ENCODE data around the gene ASTN2. TPM values are rescaled to one million over a fixed set of nuclear protein-coding genes. Genes with fewer than 3 reads are reported as not detected.

Gene ASTN2
- total RNA-seq, 1 donor from 2014 or later: 15.9 TPM

GRCh38 chr9:117060963-117061362 lies 353.9 kb downstream of the ASTN2 start:
- no peak overlapping the region for H3K4me3 Mint-ChIP-seq
- H3K9me3 Mint-ChIP-seq: no peaks in the 10 kb centered on the region
- H3K4me1 Mint-ChIP-seq (ENCODE audit: unreplicated experiment): no peaks in the 10 kb centered on the region
- H3K27me3 Mint-ChIP-seq: peaks cover 9% of the 10 kb centered on the region
- DNase-seq (ENCODE audit: extremely low spot score, unreplicated experiment): no peak
- no peaks in the 10 kb centered on the region for H3K36me3 Mint-ChIP-seq
- H3K27ac Mint-ChIP-seq: no peak overlapping the region
- TF ChIP-seq CTCF (conservative IDR thresholded peaks at IDR 0.05): no peak

- TF ChIP-seq CTCF (conservative IDR thresholded peaks at IDR 0.05): no peak
- DNase-seq (ENCODE audit: extremely low spot score, unreplicated experiment): no peak
- no peaks in the 10 kb centered on the region for H3K27me3 Mint-ChIP-seq
- H3K9me3 Mint-ChIP-seq: no peaks in the 10 kb centered on the region
- H3K4me1 Mint-ChIP-seq (ENCODE audit: unreplicated experiment): no peaks in the 10 kb centered on the region
- H3K36me3 Mint-ChIP-seq: no peaks in the 10 kb centered on the region
- H3K27ac Mint-ChIP-seq: no peak overlapping the region
- no peak overlapping the region for H3K4me3 Mint-ChIP-seq
Measured at GRCh38 chr9:117050007-117050406, 364.9 kb downstream of the ASTN2 start.

- Mint-ChIP-seq H3K4me3 (no peak overlapping the region), H3K4me1 (ENCODE audit: unreplicated experiment) (no peaks in the 10 kb centered on the region), H3K27me3 (peaks cover 3% of the 10 kb centered on the region), H3K27ac (no peak overlapping the region), H3K36me3 (no peaks in the 10 kb centered on the region), H3K9me3 (no peaks in the 10 kb centered on the region)
- TF ChIP-seq CTCF (conservative IDR thresholded peaks at IDR 0.05): peak; percentile 45
- DNase-seq (ENCODE audit: extremely low spot score, unreplicated experiment): no peak
Measured at GRCh38 chr9:117046666-117047327, 368.1 kb downstream of the ASTN2 start.

DNA sequence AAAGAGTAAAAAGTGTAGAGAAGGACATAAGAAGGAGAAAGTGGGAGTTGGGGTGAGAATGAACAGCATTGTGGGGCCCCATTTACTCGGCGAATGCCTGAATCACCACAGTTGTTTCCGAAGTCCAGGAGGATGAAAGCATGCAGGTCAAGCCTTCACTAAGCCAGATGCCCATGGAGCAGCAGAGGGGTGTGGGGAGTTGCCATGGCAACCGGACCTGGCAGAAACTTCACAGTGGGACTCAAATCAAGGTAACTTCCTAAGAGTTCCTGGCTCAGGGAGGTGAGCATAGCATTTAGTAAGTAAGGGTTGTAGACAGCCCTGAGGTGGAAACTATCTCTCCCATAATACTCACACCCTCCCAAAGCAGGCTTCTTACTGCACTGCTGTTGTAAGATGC lies 370.6 kb downstream of the ASTN2 start:
- no peak overlapping the region for H3K4me3 Mint-ChIP-seq
- TF ChIP-seq CTCF (conservative IDR thresholded peaks at IDR 0.05): no peak
- no peaks in the 10 kb centered on the region for H3K36me3 Mint-ChIP-seq
- no peak for DNase-seq (ENCODE audit: extremely low spot score, unreplicated experiment)
- H3K27me3 Mint-ChIP-seq: peaks cover 3% of the 10 kb centered on the region
- H3K4me1 Mint-ChIP-seq (ENCODE audit: unreplicated experiment): no peaks in the 10 kb centered on the region
- H3K9me3 Mint-ChIP-seq: no peaks in the 10 kb centered on the region
- H3K27ac Mint-ChIP-seq: no peak overlapping the region

DNA sequence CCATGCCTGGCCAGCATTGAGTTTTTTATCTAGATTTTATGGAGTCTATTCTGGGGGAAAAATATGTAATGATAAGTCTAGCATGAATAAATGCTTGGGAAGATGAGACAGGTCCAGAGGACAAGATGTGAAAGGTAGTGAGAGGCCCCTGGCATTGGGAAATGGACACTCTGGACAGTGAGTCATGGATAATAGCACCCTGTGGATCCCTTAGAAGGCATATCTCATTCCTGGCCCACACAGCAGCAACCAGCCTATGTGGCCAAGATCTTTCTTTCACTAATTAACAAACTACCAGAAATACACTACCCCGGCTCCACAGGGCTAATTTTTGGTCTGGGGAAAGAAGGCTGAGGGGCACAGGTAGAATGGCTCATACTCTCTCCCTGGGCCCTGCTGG lies 371.7 kb downstream of the ASTN2 start:
- H3K27ac Mint-ChIP-seq: no peak overlapping the region
- H3K4me1 Mint-ChIP-seq (ENCODE audit: unreplicated experiment): no peaks in the 10 kb centered on the region
- no peaks in the 10 kb centered on the region for H3K9me3 Mint-ChIP-seq
- peaks cover 3% of the 10 kb centered on the region for H3K27me3 Mint-ChIP-seq
- no peak for TF ChIP-seq CTCF (conservative IDR thresholded peaks at IDR 0.05)
- DNase-seq (ENCODE audit: extremely low spot score, unreplicated experiment): no peak
- H3K36me3 Mint-ChIP-seq: no peaks in the 10 kb centered on the region
- no peak overlapping the region for H3K4me3 Mint-ChIP-seq

- Mint-ChIP-seq H3K27ac (no peak overlapping the region), H3K4me3 (no peak overlapping the region), H3K9me3 (no peaks in the 10 kb centered on the region), H3K36me3 (peaks cover 4% of the 10 kb centered on the region), H3K4me1 (ENCODE audit: unreplicated experiment) (no peaks in the 10 kb centered on the region), H3K27me3 (no peaks in the 10 kb centered on the region)
- DNase-seq (ENCODE audit: extremely low spot score, unreplicated experiment): no peak
- TF ChIP-seq CTCF (conservative IDR thresholded peaks at IDR 0.05): no peak
Measured at GRCh38 chr9:117035546-117035945, 379.3 kb downstream of the ASTN2 start.
